Ovary (tissue), 3 donors: ENCODE data around the gene OAS1.

Source experiments
- CTCF ChIP-seq, 3 donors: fragments of 450-650 bp in 2 of 3; fragments of 200-600 bp in 1 of 3; IDR thresholded peaks; one replicate each; pipeline versions ENCODE4 v1.5.1 to v1.8.0; 2016 to 2022; ENCODE audit warnings: antibody characterized with exemption in 3 of 3, mild to moderate bottlenecking in 1 of 3
- POLR2A ChIP-seq: fragments of 450-650 bp; IDR thresholded peaks from one replicate; pipeline ENCODE4 v1.6.1; 2017; ENCODE audit warnings: antibody characterized with exemption, mild to moderate bottlenecking, moderate library complexity
- donor health status: DM: no; HTN: no; CAD: no.

- no peak for TF ChIP-seq CTCF (IDR thresholded peaks at IDR 0.05)
- TF ChIP-seq POLR2A, result no peak
Measured at GRCh38 chr12:112894128-112894527, 12.6 kb upstream of the OAS1 start.
